ENCODE data around the gene CBLIF.
"Not testable (repeated sequence)": the region's sequence is repeated elsewhere in the genome, so short reads cannot be mapped to it uniquely, and the experiment has no call there.

The CBLIF gene

GRCh38 chr11:59787255-59787588, 58.1 kb downstream of the CBLIF start:
- Histone ChIP-seq H3K4me3 (replicated peaks; ENCODE audit: insufficient read depth, low read length) (no peak overlapping the region), H3K27me3 (ENCODE audit: insufficient read depth, poor library complexity, severe bottlenecking) (no peaks in the 10 kb centered on the region), H3K27ac (replicated peaks) (no peak overlapping the region)
- TF ChIP-seq CTCF (IDR thresholded peaks at IDR 0.05; ENCODE audit: insufficient read depth, low read length) = no peak
- no peak for TF ChIP-seq GABPA (IDR thresholded peaks at IDR 0.05; ENCODE audit: low read depth)
- no peak for TF ChIP-seq SPI1 (IDR thresholded peaks at IDR 0.05; ENCODE audit: borderline replicate concordance, low read depth)
- TF ChIP-seq, protein P1, sequence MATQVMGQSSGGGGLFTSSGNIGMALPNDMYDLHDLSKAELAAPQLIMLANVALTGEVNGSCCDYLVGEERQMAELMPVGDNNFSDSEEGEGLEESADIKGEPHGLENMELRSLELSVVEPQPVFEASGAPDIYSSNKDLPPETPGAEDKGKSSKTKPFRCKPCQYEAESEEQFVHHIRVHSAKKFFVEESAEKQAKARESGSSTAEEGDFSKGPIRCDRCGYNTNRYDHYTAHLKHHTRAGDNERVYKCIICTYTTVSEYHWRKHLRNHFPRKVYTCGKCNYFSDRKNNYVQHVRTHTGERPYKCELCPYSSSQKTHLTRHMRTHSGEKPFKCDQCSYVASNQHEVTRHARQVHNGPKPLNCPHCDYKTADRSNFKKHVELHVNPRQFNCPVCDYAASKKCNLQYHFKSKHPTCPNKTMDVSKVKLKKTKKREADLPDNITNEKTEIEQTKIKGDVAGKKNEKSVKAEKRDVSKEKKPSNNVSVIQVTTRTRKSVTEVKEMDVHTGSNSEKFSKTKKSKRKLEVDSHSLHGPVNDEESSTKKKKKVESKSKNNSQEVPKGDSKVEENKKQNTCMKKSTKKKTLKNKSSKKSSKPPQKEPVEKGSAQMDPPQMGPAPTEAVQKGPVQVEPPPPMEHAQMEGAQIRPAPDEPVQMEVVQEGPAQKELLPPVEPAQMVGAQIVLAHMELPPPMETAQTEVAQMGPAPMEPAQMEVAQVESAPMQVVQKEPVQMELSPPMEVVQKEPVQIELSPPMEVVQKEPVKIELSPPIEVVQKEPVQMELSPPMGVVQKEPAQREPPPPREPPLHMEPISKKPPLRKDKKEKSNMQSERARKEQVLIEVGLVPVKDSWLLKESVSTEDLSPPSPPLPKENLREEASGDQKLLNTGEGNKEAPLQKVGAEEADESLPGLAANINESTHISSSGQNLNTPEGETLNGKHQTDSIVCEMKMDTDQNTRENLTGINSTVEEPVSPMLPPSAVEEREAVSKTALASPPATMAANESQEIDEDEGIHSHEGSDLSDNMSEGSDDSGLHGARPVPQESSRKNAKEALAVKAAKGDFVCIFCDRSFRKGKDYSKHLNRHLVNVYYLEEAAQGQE (IDR thresholded peaks at IDR 0.05; ENCODE audit: insufficient replicate concordance, low read depth) = no peak
- no peak for TF ChIP-seq POLR2AphosphoS5 (IDR thresholded peaks at IDR 0.05; ENCODE audit: low read depth)
- no peak for DNase-seq (ENCODE audit: low read depth in 1 of 2, low spot score in 1 of 2)

DNA sequence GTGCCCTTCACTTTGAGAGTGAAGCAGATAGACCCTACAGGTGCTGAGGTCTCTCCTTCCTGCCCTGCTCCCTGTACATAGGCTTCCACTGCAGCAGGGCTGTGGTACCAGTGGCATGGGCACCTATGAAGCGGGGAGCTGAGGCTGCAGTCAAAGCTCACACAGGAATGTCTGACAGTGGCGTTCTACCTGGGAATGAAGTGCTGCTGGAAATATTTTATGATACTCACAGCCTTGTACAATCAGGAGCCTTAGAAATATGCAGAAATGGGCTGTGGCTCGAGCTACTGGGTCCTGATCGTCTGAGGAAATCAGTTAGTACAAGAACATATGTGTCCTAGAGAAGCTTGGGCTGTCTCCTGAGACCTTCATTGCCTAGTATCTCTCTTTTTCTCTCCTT, 59.5 kb downstream of the CBLIF start:
- no peak overlapping the region for H3K27ac ChIP-seq (replicated peaks)
- TF ChIP-seq POLR2AphosphoS5 (IDR thresholded peaks at IDR 0.05; ENCODE audit: low read depth) (no peak), GABPA (IDR thresholded peaks at IDR 0.05; ENCODE audit: low read depth) (no peak), SPI1 (IDR thresholded peaks at IDR 0.05; ENCODE audit: borderline replicate concordance, low read depth) (no peak)

GRCh38 chr11:59784441-59784840, 60.9 kb downstream of the CBLIF start:
- not testable (repeated sequence) for H3K27ac ChIP-seq (replicated peaks); H3K4me3 ChIP-seq (replicated peaks; ENCODE audit: insufficient read depth, low read length); DNase-seq (ENCODE audit: low read depth in 1 of 2, low spot score in 1 of 2); H3K27me3 ChIP-seq (ENCODE audit: insufficient read depth, poor library complexity, severe bottlenecking)

More for the DNA sequence above, 59.5 kb downstream of the CBLIF start:
- no peak for DNase-seq (ENCODE audit: low read depth in 1 of 2, low spot score in 1 of 2)
- Histone ChIP-seq H3K4me3 (replicated peaks; ENCODE audit: insufficient read depth, low read length) (no peak overlapping the region), H3K27me3 (ENCODE audit: insufficient read depth, poor library complexity, severe bottlenecking) (no peaks in the 10 kb centered on the region)

DNA sequence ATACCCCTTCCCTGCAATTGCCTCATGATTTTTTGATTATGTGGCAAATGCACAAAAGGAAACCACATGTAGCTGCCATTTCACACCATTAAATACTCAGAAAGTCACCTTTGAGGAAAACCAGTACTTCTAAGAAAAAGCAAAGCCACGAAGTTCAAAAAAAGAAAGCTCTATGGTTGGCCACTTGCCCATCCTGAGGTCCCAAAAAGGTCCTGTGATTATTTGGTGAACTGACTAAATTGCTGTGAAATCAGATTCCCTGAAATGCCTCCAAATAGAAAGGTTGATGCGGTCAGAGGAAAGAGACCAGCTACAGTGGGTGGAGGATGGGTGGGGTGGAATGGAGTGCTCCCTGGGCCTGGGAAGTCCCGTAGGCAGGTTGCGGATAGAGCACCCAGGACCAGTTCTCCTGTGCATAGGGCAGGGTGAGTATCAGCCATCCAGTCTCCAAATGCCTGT, 61.6 kb downstream of the CBLIF start:
- Histone ChIP-seq H3K27me3 (ENCODE audit: insufficient read depth, poor library complexity, severe bottlenecking) (no peaks in the 10 kb centered on the region), H3K4me3 (replicated peaks; ENCODE audit: insufficient read depth, low read length) (no peak overlapping the region), H3K27ac (replicated peaks) (no peak overlapping the region)
- DNase-seq (ENCODE audit: low read depth in 1 of 2, low spot score in 1 of 2) = no peak
- TF ChIP-seq, protein P1 (IDR thresholded peaks at IDR 0.05; ENCODE audit: insufficient replicate concordance, low read depth) = no peak
- TF ChIP-seq POLR2AphosphoS5 (IDR thresholded peaks at IDR 0.05; ENCODE audit: low read depth) (no peak), SPI1 (IDR thresholded peaks at IDR 0.05; ENCODE audit: borderline replicate concordance, low read depth) (no peak), CTCF (IDR thresholded peaks at IDR 0.05; ENCODE audit: insufficient read depth, low read length) (no peak), GABPA (IDR thresholded peaks at IDR 0.05; ENCODE audit: low read depth) (no peak)

- DNase-seq (ENCODE audit: low read depth in 1 of 2, low spot score in 1 of 2) = no peak
- H3K27ac ChIP-seq (replicated peaks) = no peak overlapping the region
- TF ChIP-seq, protein P1 (IDR thresholded peaks at IDR 0.05; ENCODE audit: insufficient replicate concordance, low read depth) = no peak
- TF ChIP-seq POLR2AphosphoS5 (IDR thresholded peaks at IDR 0.05; ENCODE audit: low read depth) = no peak
- no peak for TF ChIP-seq GABPA (IDR thresholded peaks at IDR 0.05; ENCODE audit: low read depth)
- TF ChIP-seq CTCF (IDR thresholded peaks at IDR 0.05; ENCODE audit: insufficient read depth, low read length) = no peak
- TF ChIP-seq SPI1 (IDR thresholded peaks at IDR 0.05; ENCODE audit: borderline replicate concordance, low read depth) = no peak
- H3K27me3 ChIP-seq (ENCODE audit: insufficient read depth, poor library complexity, severe bottlenecking) = no peaks in the 10 kb centered on the region
- no peak overlapping the region for H3K4me3 ChIP-seq (replicated peaks; ENCODE audit: insufficient read depth, low read length)
Observed at GRCh38 chr11:59782080-59782479, 63.2 kb downstream of the CBLIF start.

All from HL-60 (cell line).